Heart left ventricle (tissue), 16 donors: ENCODE data around the gene HIVEP1. TPM values are rescaled to one million over a fixed set of nuclear protein-coding genes. Genes with fewer than 3 reads are reported as not detected.
"Not testable (repeated sequence)": the region's sequence is repeated elsewhere in the genome, so short reads cannot be mapped to it uniquely, and the experiment has no call there.

Experiments
- ATAC-seq, 4 donors: fragments of 200-7000 bp; cut with Tn5 transposase; one replicate each; pipeline ENCODE4 v1.9.1; 2020 to 2022; ENCODE audit warnings: moderate library complexity in 4 of 4, mild to moderate bottlenecking in 3 of 4, moderate number of reproducible peaks in 1 of 4
- DNase-seq, 5 donors: peaks; one replicate each; pipeline ENCODE4 v3.0.0-alpha.2; 2020
- H3K27ac ChIP-seq, 12 donors: fragments of 200-600 bp; sonication (generic) in 4 of 12; one replicate each; pipeline versions ENCODE4 v1.5.0 to v1.8.0; 2016 to 2022; ENCODE audit warnings: mild to moderate bottlenecking in 2 of 12
- H3K27me3 ChIP-seq, 9 donors: fragments of 200-600 bp; sonication (generic) in 2 of 9; one replicate each; pipeline versions ENCODE4 v1.5.1 to v1.8.0; 2016 to 2022; ENCODE audit warnings: mild to moderate bottlenecking in 3 of 9
- H3K36me3 ChIP-seq, 9 donors: fragments of 200-600 bp; sonication (generic) in 2 of 9; one replicate each; pipeline versions ENCODE4 v1.5.0 to v1.8.0; 2018 to 2022; ENCODE audit warnings: mild to moderate bottlenecking in 2 of 9
- H3K4me1 ChIP-seq, 12 donors: fragments of 200-600 bp; sonication (generic) in 4 of 12; one replicate each; pipeline versions ENCODE4 v1.5.0 to v1.8.0; 2016 to 2022; ENCODE audit warnings: mild to moderate bottlenecking in 3 of 12
- H3K4me3 ChIP-seq, 12 donors: fragments of 200-600 bp; sonication (generic) in 4 of 12; one replicate each; pipeline versions ENCODE4 v1.5.0 to v1.8.0; 2017 to 2022; ENCODE audit warnings: mild to moderate bottlenecking in 9 of 12, moderate library complexity in 4 of 12
- H3K9me3 ChIP-seq, 12 donors: fragments of 200-600 bp; sonication (generic) in 4 of 12; one replicate each; pipeline versions ENCODE4 v1.5.0 to v1.8.0; 2016 to 2022; ENCODE audit warnings: mild to moderate bottlenecking in 1 of 12
- CTCF ChIP-seq, 12 donors: fragments of 200-600 bp; sonication (generic) in 4 of 12; IDR thresholded peaks; one replicate each; pipeline versions ENCODE4 v1.5.0 to v1.8.0; 2018 to 2022; ENCODE audit warnings: antibody characterized with exemption in 12 of 12, mild to moderate bottlenecking in 5 of 12
- POLR2A ChIP-seq, 2 donors: fragments of 450-650 bp; IDR thresholded peaks; one replicate each; pipeline ENCODE4 v1.6.1; 2017; ENCODE audit warnings: antibody characterized with exemption in 2 of 2, mild to moderate bottlenecking in 2 of 2, moderate library complexity in 2 of 2
- WGBS, 4 donors: extraction: QIAGEN DNeasy Blood & Tissue Kit in 2 of 4; methylation state at CpG; one replicate each; pipeline versions ENCODE4 v1.1.5 to v1.1.7; 2013 to 2018; 5-methylcytosine and 5-hydroxymethylcytosine counted together
- intact Hi-C, 10 donors: fragments of 100-400 bp; cut with DNase I; formaldehyde crosslinking; loops; one replicate each; pipeline versions ENCODE4 v1.11.1 to v1.14.2; 2022
- polyA plus RNA-seq, 2 donors: library from polyadenylated mRNA; stranded (reverse); fragments of 200-250 nt; gene quantifications; one replicate each; pipeline ENCODE4 v1.2.3, GENCODE V29; 2013
- total RNA-seq, 9 donors: library from RNA; depleted of rRNA in 2 of 9; stranded (reverse); fragments of >200 nt in 2 of 9; fragmentation: NEBNext Ultra II Directional in 3 of 9; extraction: Animal tissue kit (Norgen Biotek cat#: 25700) in 3 of 9; gene quantifications; one replicate each; pipeline versions ENCODE4 v1.1.0 to v1.2.4, GENCODE V29; 2016 to 2023
- donor health status: ischemic (EF 13 %, LVEDD 7.1; RV severe dilation, severe dysfunction).
- donor health status: healthy with polysubstance abuse.
- donor health status: DM: no; HTN: yes; CAD: no.
- donor health status: DM: no; HTN: no; CAD: no.
- donor health status: ischemic (EF 25% LVEDD 6.9; RV normal size, moderate dysfunction).
- donor health status: ischemic (EF 25% LVEDD 5.7; RV mildly dilated, moderate dysfunction).
- donor health status: healthy.
- donor health status: DM: yes; HTN: yes; CAD: no.
- donor health status: ischemic (EF 35%, LVEDD 5.7; RV mildly dilated, moderate dysfunction).
- donor health status: nonischemic (EF 11% LVEDD 7.7; RV severe dilation, severe dysfunction).
- donor health status: DM: yes; HTN: yes; CAD: no.
- donor health status: PGD.
- donor health status: ischemic (EF 29% LVEDD 5.4; RV normal size, mild dysfunction).
- donor health status: nonischemic (EF 23%, LVEDD 6.1; RV moderate dilation, normal function).

The HIVEP1 gene
- total and polyA plus RNA-seq, 11 donors, result 3.5 to 22.8 (median 12.5) TPM

DNA sequence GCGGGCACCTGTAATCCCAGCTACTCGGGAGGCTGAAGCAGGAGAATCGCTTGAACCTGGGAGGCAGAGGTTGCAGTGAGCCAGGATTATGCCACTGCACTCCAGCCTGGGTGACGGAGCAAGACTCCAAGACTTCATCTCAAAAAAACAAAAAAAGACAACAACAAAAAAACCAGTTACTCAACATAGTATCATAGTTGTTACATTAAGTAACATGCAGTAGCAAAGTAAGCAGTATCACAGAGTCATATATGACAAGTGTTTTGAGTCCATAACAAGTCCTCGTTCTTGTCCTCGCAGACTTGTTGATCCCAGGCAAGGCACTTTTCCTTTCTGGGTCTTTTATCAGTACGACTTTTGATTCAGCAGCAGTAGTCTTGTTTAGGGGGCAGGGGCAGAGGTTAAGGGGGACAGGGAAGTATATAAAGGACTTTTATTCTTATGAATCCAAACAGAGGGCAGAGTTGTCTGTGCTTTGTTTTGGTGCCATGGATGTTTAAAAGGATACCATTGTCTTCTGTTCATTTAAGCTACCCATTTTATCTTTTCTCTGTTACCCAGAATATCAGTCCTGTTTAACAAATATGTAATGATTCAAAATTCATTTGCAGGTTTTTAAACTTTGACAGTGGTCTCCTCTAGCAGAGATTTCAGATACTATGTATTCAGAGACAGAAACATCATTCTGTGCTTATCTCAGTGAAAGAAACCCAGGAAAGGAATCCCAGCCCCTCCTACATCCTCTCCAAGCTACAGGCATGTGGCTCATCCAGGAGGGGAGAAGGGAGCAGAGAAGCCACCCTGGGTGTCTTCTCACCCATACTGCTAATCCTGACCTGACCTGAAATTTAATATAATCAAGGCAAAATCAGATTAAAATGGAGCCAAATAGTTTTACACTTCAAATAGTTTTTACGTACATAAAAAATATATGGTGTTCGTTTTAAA lies 140.2 kb downstream of the HIVEP1 start:
- TF ChIP-seq CTCF (IDR thresholded peaks at IDR 0.05), result no peak
- TF ChIP-seq POLR2A (IDR thresholded peaks at IDR 0.05), result no peak
- H3K4me3 ChIP-seq, result no peak overlapping the region
- peaks cover 0 to 6% (median 0%) of the 10 kb centered on the region in 12 donors for H3K4me1 ChIP-seq
- intact Hi-C loops, result loop anchor here in 3 of 10 donors (10.0 kb wide), 1 partner anchor 453 kb away; no protein-coding TSS in a partner anchor
- ATAC-seq, result no peak
- no peaks in the 10 kb centered on the region for H3K9me3 ChIP-seq
- DNase-seq, result no peak
- peaks cover 0 to 23% (median 0%) of the 10 kb centered on the region in 9 donors for H3K36me3 ChIP-seq
- no peaks in the 10 kb centered on the region for H3K27me3 ChIP-seq
- H3K27ac ChIP-seq, result no peak overlapping the region
- 82 to 88% (median 83%) methylated on average over 9 of the region's 9 CpGs for WGBS, 4 donors

DNA sequence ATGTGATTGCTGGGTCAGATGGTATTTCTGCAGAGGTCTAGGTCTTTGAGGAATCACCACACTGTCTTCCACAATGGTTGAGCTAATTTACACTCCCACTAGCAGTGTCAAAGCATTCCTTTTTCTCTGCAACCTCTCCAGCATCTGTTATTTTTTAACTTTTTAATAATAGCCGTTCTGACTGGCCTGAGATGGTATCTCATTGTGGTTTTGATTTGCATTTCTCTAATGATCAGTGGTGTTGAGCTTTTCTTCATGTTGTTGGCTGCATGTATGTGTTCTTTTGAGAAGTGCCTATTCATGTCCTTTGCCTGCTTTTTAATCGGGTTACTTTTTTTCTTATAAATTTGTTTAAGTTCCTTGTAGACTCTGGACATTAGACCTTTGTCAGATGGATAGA lies 143.7 kb downstream of the HIVEP1 start:
- intact Hi-C loops, result loop anchor here in 3 of 10 donors (10.0 kb wide), 1 partner anchor 449 kb away; no protein-coding TSS in a partner anchor
- H3K27me3 ChIP-seq, H3K27ac ChIP-seq, H3K4me1 ChIP-seq, H3K4me3 ChIP-seq, H3K36me3 ChIP-seq, DNase-seq, ATAC-seq, H3K9me3 ChIP-seq: not testable (repeated sequence)
- 91 to 96% (median 94%) methylated on average over 2 of the region's 2 CpGs for WGBS, 4 donors

GRCh38 chr6:12158686-12159415 lies 146.7 kb downstream of the HIVEP1 start:
- intact Hi-C loops, result loop anchor here in 3 of 10 donors (10.0 kb wide), 1 partner anchor 446 kb away; no protein-coding TSS in a partner anchor
- no peaks in the 10 kb centered on the region for H3K27me3 ChIP-seq
- DNase-seq (no peak), ATAC-seq (no peak)
- TF ChIP-seq CTCF (IDR thresholded peaks at IDR 0.05) (peak in 3 of 12 donors; percentile 4 to 24 (median 8)), POLR2A (IDR thresholded peaks at IDR 0.05) (no peak)
- H3K9me3 ChIP-seq, result no peaks in the 10 kb centered on the region
- H3K4me3 ChIP-seq, result no peak overlapping the region
- WGBS, 4 donors, result 97 to 99% (median 98%) methylated on average over 16 of the region's 16 CpGs
- no peak overlapping the region for H3K27ac ChIP-seq
- peaks cover 0 to 6% (median 0%) of the 10 kb centered on the region in 12 donors for H3K4me1 ChIP-seq
- peaks cover 0 to 39% (median 25%) of the 10 kb centered on the region in 9 donors for H3K36me3 ChIP-seq

- Histone ChIP-seq H3K9me3 (no peaks in the 10 kb centered on the region), H3K27ac (no peak overlapping the region), H3K36me3 (peaks cover 0 to 50% (median 35%) of the 10 kb centered on the region in 9 donors), H3K4me3 (no peak overlapping the region), H3K27me3 (no peaks in the 10 kb centered on the region), H3K4me1 (peaks cover 0 to 5% (median 0%) of the 10 kb centered on the region in 12 donors)
- intact Hi-C loops, result no loop called here
- DNase-seq (no peak), ATAC-seq (peak in 3 of 4 donors; percentile 34 to 46 (median 46))
- TF ChIP-seq POLR2A (IDR thresholded peaks at IDR 0.05), result no peak
- 79 to 87% (median 85%) methylated on average over 4 of the region's 4 CpGs for WGBS, 4 donors
These were observed 148.2 kb downstream of the HIVEP1 start for GRCh38 chr6:12160326-12160725.

- no peak overlapping the region for H3K4me3 ChIP-seq
- no peak for ATAC-seq
- no peak overlapping the region for H3K27ac ChIP-seq
- intact Hi-C loops, result no loop called here
- H3K4me1 ChIP-seq, result peaks cover 0 to 5% (median 0%) of the 10 kb centered on the region in 12 donors
- WGBS, 4 donors, result 95 to 99% (median 98%) methylated on average over 5 of the region's 5 CpGs
- H3K9me3 ChIP-seq, result no peaks in the 10 kb centered on the region
- H3K36me3 ChIP-seq, result peaks cover 0 to 47% (median 35%) of the 10 kb centered on the region in 9 donors
- H3K27me3 ChIP-seq, result no peaks in the 10 kb centered on the region
- no peak for TF ChIP-seq CTCF (IDR thresholded peaks at IDR 0.05)
- no peak for TF ChIP-seq POLR2A (IDR thresholded peaks at IDR 0.05)
- no peak for DNase-seq
These were observed 150.1 kb downstream of the HIVEP1 start for GRCh38 chr6:12162213-12162612.
